ENCODE results near the gene RCAN1. TPM values are rescaled to one million over a fixed set of nuclear protein-coding genes. Genes with fewer than 3 reads are reported as not detected.

Gene RCAN1
- total and polyA plus RNA-seq, 2 of the 13 experiments (the other 11 are each of a cell fraction or from before 2014, with no cell fraction given): 9.4 to 34.1 TPM

DNA sequence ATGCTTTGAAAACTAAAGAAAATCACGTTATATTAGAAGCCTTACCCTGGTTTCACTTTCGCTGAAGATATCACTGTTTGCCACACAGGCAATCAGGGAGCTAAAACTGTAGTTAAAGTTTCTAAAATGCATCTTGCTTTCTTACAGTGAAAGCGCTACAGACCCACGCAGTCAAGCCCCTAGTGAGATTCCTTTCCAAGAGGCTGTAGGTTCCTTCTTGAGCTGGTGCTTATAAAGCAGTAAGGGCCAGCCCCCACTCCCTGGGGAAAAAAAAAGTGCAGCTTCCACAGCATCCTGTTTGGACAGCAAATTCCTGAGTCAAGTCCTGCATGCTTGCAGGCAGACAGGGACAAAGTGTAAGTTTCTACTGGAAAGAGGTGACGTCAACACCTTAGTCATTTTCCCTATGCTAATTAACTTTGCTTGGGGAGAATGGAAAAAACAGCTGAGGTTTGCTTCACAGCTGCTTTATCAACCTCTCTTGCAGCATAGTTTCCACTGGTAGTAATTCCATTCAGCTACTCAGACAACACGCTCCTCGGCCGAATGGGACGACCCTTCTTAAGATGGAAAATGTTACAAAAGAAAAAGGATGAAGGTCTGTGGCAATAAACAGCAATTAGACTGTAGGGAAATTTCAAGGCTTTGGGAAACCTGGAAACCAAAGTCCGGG is 88.2 kb downstream of the RCAN1 start (continued):
- TF ChIP-seq, protein P1, sequence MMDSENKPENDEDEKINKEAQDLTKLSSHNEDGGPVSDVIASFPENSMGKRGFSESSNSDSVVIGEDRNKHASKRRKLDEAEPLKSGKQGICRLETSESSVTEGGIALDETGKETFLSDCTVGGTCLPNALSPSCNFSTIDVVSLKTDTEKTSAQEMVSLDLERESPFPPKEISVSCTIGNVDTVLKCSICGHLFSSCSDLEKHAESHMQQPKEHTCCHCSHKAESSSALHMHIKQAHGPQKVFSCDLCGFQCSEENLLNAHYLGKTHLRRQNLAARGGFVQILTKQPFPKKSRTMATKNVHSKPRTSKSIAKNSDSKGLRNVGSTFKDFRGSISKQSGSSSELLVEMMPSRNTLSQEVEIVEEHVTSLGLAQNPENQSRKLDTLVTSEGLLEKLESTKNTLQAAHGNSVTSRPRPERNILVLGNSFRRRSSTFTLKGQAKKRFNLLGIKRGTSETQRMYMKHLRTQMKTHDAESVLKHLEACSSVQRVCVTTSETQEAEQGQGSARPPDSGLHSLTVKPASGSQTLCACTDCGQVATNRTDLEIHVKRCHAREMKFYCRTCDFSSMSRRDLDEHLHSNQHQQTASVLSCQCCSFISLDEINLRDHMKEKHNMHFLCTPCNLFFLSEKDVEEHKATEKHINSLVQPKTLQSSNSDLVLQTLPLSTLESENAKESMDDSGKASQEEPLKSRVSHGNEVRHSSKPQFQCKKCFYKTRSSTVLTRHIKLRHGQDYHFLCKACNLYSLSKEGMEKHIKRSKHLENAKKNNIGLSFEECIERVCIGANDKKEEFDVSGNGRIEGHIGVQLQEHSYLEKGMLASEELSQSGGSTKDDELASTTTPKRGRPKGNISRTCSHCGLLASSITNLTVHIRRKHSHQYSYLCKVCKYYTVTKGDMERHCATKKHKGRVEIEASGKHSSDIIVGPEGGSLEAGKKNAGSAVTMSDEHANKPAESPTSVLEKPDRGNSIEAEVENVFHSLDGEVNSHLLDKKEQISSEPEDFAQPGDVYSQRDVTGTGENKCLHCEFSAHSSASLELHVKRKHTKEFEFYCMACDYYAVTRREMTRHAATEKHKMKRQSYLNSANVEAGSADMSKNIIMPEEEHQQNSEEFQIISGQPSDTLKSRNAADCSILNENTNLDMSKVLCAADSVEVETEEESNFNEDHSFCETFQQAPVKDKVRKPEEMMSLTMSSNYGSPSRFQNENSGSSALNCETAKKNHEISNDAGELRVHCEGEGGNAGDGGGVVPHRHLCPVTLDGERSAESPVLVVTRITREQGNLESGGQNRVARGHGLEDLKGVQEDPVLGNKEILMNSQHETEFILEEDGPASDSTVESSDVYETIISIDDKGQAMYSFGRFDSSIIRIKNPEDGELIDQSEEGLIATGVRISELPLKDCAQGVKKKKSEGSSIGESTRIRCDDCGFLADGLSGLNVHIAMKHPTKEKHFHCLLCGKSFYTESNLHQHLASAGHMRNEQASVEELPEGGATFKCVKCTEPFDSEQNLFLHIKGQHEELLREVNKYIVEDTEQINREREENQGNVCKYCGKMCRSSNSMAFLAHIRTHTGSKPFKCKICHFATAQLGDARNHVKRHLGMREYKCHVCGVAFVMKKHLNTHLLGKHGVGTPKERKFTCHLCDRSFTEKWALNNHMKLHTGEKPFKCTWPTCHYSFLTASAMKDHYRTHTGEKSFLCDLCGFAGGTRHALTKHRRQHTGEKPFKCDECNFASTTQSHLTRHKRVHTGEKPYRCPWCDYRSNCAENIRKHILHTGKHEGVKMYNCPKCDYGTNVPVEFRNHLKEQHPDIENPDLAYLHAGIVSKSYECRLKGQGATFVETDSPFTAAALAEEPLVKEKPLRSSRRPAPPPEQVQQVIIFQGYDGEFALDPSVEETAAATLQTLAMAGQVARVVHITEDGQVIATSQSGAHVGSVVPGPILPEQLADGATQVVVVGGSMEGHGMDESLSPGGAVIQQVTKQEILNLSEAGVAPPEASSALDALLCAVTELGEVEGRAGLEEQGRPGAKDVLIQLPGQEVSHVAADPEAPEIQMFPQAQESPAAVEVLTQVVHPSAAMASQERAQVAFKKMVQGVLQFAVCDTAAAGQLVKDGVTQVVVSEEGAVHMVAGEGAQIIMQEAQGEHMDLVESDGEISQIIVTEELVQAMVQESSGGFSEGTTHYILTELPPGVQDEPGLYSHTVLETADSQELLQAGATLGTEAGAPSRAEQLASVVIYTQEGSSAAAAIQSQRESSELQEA (CRISPR knock-in tag; IDR thresholded peaks at IDR 0.05; ENCODE audit: not compliant biosample characterization): no peak
- TF ChIP-seq ZNF547 (CRISPR knock-in tag; IDR thresholded peaks at IDR 0.05) (0 out of 2 replicates have a peak, but pooled peaks have one; percentile 42), RCOR2 (CRISPR knock-in tag; IDR thresholded peaks at IDR 0.05) (no peak), ZNF343 (CRISPR knock-in tag; IDR thresholded peaks at IDR 0.05) (no peak), ZNF331 (CRISPR knock-in tag; IDR thresholded peaks at IDR 0.05) (peak; percentile 62; the same call in 1 of the 2 replicates), SMARCE1 (IDR thresholded peaks at IDR 0.05; ENCODE audit: borderline replicate concordance) (no peak), HOXA5 (CRISPR knock-in tag; IDR thresholded peaks at IDR 0.05) (peak; percentile 46; the same call in 1 of the 2 replicates), HNF4A (CRISPR knock-in tag; IDR thresholded peaks at IDR 0.05) (peak; percentile 89), ZNF788 (CRISPR knock-in tag; IDR thresholded peaks at IDR 0.05; ENCODE audit: borderline replicate concordance) (peak; percentile 26; the same call in 1 of the 2 replicates), ZNF496 (CRISPR knock-in tag; IDR thresholded peaks at IDR 0.05; ENCODE audit: insufficient replicate concordance) (no peak), ZNF570 (CRISPR knock-in tag; IDR thresholded peaks at IDR 0.05; ENCODE audit: borderline replicate concordance) (no peak), SOX5 (CRISPR knock-in tag; IDR thresholded peaks at IDR 0.05; ENCODE audit: borderline replicate concordance) (peak; percentile 81), MYC (CRISPR knock-in tag; IDR thresholded peaks at IDR 0.05; ENCODE audit: borderline replicate concordance) (peak; percentile 35; the same call in 1 of the 2 replicates), ZNF792 (CRISPR knock-in tag; IDR thresholded peaks at IDR 0.05) (0 out of 2 replicates have a peak, but pooled peaks have one; percentile 29)
- TF ChIP-seq, protein P2, sequence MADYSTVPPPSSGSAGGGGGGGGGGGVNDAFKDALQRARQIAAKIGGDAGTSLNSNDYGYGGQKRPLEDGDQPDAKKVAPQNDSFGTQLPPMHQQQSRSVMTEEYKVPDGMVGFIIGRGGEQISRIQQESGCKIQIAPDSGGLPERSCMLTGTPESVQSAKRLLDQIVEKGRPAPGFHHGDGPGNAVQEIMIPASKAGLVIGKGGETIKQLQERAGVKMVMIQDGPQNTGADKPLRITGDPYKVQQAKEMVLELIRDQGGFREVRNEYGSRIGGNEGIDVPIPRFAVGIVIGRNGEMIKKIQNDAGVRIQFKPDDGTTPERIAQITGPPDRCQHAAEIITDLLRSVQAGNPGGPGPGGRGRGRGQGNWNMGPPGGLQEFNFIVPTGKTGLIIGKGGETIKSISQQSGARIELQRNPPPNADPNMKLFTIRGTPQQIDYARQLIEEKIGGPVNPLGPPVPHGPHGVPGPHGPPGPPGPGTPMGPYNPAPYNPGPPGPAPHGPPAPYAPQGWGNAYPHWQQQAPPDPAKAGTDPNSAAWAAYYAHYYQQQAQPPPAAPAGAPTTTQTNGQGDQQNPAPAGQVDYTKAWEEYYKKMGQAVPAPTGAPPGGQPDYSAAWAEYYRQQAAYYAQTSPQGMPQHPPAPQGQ (CRISPR knock-in tag; IDR thresholded peaks at IDR 0.05; ENCODE audit: borderline replicate concordance): no peak
- TF ChIP-seq, protein P3, sequence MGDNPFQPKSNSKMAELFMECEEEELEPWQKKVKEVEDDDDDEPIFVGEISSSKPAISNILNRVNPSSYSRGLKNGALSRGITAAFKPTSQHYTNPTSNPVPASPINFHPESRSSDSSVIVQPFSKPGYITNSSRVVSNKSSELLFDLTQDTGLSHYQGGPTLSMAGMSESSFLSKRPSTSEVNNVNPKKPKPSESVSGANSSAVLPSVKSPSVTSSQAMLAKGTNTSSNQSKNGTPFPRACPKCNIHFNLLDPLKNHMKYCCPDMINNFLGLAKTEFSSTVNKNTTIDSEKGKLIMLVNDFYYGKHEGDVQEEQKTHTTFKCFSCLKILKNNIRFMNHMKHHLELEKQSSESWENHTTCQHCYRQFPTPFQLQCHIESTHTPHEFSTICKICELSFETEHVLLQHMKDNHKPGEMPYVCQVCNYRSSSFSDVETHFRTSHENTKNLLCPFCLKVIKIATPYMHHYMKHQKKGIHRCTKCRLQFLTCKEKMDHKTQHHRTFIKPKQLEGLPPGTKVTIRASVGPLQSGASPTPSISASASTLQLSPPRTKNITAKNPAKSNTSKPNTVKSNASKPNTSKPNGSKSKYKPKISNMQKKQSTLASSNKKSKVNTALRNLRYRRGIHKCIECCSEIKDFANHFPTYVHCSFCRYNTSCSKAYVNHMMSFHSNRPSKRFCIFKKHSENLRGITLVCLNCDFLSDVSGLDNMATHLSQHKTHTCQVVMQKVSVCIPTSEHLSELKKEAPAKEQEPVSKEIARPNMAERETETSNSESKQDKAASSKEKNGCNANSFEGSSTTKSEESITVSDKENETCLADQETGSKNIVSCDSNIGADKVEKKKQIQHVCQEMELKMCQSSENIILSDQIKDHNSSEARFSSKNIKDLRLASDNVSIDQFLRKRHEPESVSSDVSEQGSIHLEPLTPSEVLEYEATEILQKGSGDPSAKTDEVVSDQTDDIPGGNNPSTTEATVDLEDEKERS (CRISPR knock-in tag; IDR thresholded peaks at IDR 0.05): 0 out of 2 replicates have a peak, but pooled peaks have one; percentile 45

Data from HepG2 (cell line).